Esophagus squamous epithelium (tissue), 4 donors: ENCODE measurements around the gene GLIS1.

ENCODE experiments used
- CTCF ChIP-seq, 6 experiments: fragments of 450-650 bp in 4 of 6; fragments of 200-600 bp in 2 of 6; sonication (generic) in 2 of 6; IDR thresholded peaks; one replicate each; pipeline ENCODE4 v1.5.1; 2016 to 2019; ENCODE audit warnings: antibody characterized with exemption in 6 of 6, mild to moderate bottlenecking in 4 of 6, moderate library complexity in 4 of 6
- POLR2A ChIP-seq, 4 donors: fragments of 450-650 bp; IDR thresholded peaks; one replicate each; pipeline ENCODE4 v1.6.1; 2017; ENCODE audit warnings: antibody characterized with exemption in 4 of 4, mild to moderate bottlenecking in 4 of 4, moderate library complexity in 3 of 4

- TF ChIP-seq CTCF (IDR thresholded peaks at IDR 0.05), result no peak
- no peak for TF ChIP-seq POLR2A (IDR thresholded peaks at IDR 0.05)
Observed at GRCh38 chr1:53659436-53659835, 79.5 kb downstream of the GLIS1 start.
